ENCODE results near the gene SKAP2.

SKAP2 gene

GRCh38 chr7:26864309-26865093 lies at the start of gene SKAP2:
Gene SKAP2, minus strand, starts transcription at chr7:26864590. Its CDS starts 161 bp downstream, at chr7:26864429.
- intact Hi-C loops (cut with DNase I; ENCODE audit: low total_unique reads), result loop anchor here (5.0 to 10.0 kb wide), 4 partner anchors 293 to 1002 kb away; partner anchors contain the start of gene HOXA7
- Histone ChIP-seq H3K9me3 (no peaks in the 10 kb centered on the region), H3K27me3 (peaks cover 0 to 19% of the 10 kb centered on the region in 2 donors), H3K4me1 (peaks cover 0 to 10% (median 0%) of the 10 kb centered on the region in 4 donors), H3K27ac (peak within 1 kb of the TSS; percentile 85 to 86), H3K4me3 (peak within 1 kb of the TSS; percentile 66 to 72), H3K36me3 (no peaks in the 10 kb centered on the region)
- DNase-seq, result peak; percentile 97 to 99
- TF ChIP-seq CTCF (IDR thresholded peaks at IDR 0.05), result no peak

- intact Hi-C loops (cut with DNase I; ENCODE audit: low total_unique reads), result no loop called here
- no peak for DNase-seq
- Histone ChIP-seq H3K36me3 (no peaks in the 10 kb centered on the region), H3K4me1 (no peaks in the 10 kb centered on the region), H3K9me3 (no peaks in the 10 kb centered on the region), H3K27me3 (no peaks in the 10 kb centered on the region), H3K27ac (no peak overlapping the region), H3K4me3 (no peak overlapping the region)
- no peak for TF ChIP-seq CTCF (IDR thresholded peaks at IDR 0.05)
Observed at GRCh38 chr7:26912933-26913536, 48.6 kb upstream of the SKAP2 start.

GRCh38 chr7:26912338-26912737 lies 47.9 kb upstream of the SKAP2 start:
- TF ChIP-seq CTCF (IDR thresholded peaks at IDR 0.05), result no peak
- Histone ChIP-seq H3K36me3 (no peaks in the 10 kb centered on the region), H3K4me1 (no peaks in the 10 kb centered on the region), H3K4me3 (no peak overlapping the region), H3K9me3 (no peaks in the 10 kb centered on the region), H3K27ac (no peak overlapping the region), H3K27me3 (no peaks in the 10 kb centered on the region)
- intact Hi-C loops (cut with DNase I; ENCODE audit: low total_unique reads), result no loop called here
- DNase-seq, result no peak

- Histone ChIP-seq H3K27me3 (no peaks in the 10 kb centered on the region), H3K4me1 (no peaks in the 10 kb centered on the region), H3K4me3 (no peak overlapping the region), H3K27ac (no peak overlapping the region), H3K36me3 (no peaks in the 10 kb centered on the region), H3K9me3 (no peaks in the 10 kb centered on the region)
- DNase-seq, result no peak
- no peak for TF ChIP-seq CTCF (IDR thresholded peaks at IDR 0.05)
- intact Hi-C loops (cut with DNase I; ENCODE audit: low total_unique reads), result no loop called here
Observed at GRCh38 chr7:26910221-26910620, 45.8 kb upstream of the SKAP2 start.

GRCh38 chr7:26900251-26900650 lies 35.9 kb upstream of the SKAP2 start:
- no peaks in the 10 kb centered on the region for H3K36me3 ChIP-seq
- H3K4me3 ChIP-seq, result no peak overlapping the region
- no peaks in the 10 kb centered on the region for H3K9me3 ChIP-seq
- no peaks in the 10 kb centered on the region for H3K4me1 ChIP-seq
- no peak for TF ChIP-seq CTCF (IDR thresholded peaks at IDR 0.05)
- no peak overlapping the region for H3K27ac ChIP-seq
- intact Hi-C loops (cut with DNase I; ENCODE audit: low total_unique reads), result no loop called here
- DNase-seq, result no peak
- H3K27me3 ChIP-seq, result no peaks in the 10 kb centered on the region
